ENCODE measurements around the gene GPR132. TPM values are rescaled to one million over a fixed set of nuclear protein-coding genes. Genes with fewer than 3 reads are reported as not detected.

Gene GPR132
- total and polyA plus RNA-seq, 2 experiments from 2014 or later, result 0.14 TPM; not detected in 1

- Mint-ChIP-seq H3K9me3 (no peaks in the 10 kb centered on the region), H3K4me3 (no peak overlapping the region), H3K27me3 (ENCODE audit: insufficient read depth, low read depth, poor library complexity) (peaks cover 18% of the 10 kb centered on the region), H3K4me1 (peaks cover 28% of the 10 kb centered on the region), H3K27ac (no peak overlapping the region), H3K36me3 (ENCODE audit: low read depth) (peaks cover 11% of the 10 kb centered on the region)
- H3K79me2 ChIP-seq (replicated peaks; ENCODE audit: insufficient read depth), result peaks cover 32% of the 10 kb centered on the region
- DNase-seq (ENCODE audit: low spot score) (no peak), ATAC-seq (no peak)
- H4K20me1 ChIP-seq (replicated peaks; ENCODE audit: insufficient read depth), result peaks cover 16% of the 10 kb centered on the region
- peaks cover 14% of the 10 kb centered on the region for H3K4me1 ChIP-seq (ENCODE audit: insufficient read depth)
- no peak overlapping the region for H2AFZ ChIP-seq
- no peak overlapping the region for H3K4me2 ChIP-seq
- TF ChIP-seq ZNF114 (CRISPR knock-in tag; IDR thresholded peaks at IDR 0.05) (no peak), STAT1 (IDR thresholded peaks at IDR 0.05; ENCODE audit: unreplicated experiment) (no peak), CREB1 (CRISPR knock-in tag; IDR thresholded peaks at IDR 0.05; ENCODE audit: low read depth) (no peak), EZH2phosphoT487 (IDR thresholded peaks at IDR 0.05; ENCODE audit: unreplicated experiment) (no peak), EZH2 (IDR thresholded peaks at IDR 0.05; ENCODE audit: low read depth, unreplicated experiment) (no peak), REST (IDR thresholded peaks at IDR 0.05; ENCODE audit: unreplicated experiment) (no peak), ZNF331 (CRISPR knock-in tag; IDR thresholded peaks at IDR 0.05; ENCODE audit: low read depth) (no peak)
- H3K36me3 ChIP-seq (ENCODE audit: insufficient read depth), result no peaks in the 10 kb centered on the region
- no peaks in the 10 kb centered on the region for H3K27me3 ChIP-seq (ENCODE audit: insufficient read depth)
- no peaks in the 10 kb centered on the region for H3K9me2 ChIP-seq (ENCODE audit: insufficient read depth)
- H3K4me3 ChIP-seq, result no peak overlapping the region
- peaks cover 5% of the 10 kb centered on the region; the same call in 1 of the 2 replicates for H3F3A ChIP-seq (replicated peaks; ENCODE audit: low read depth)
- H3K27ac ChIP-seq (ENCODE audit: low read depth), result no peak overlapping the region
These were observed 41.3 kb downstream of the GPR132 start for GRCh38 chr14:105023791-105024480.

GRCh38 chr14:105023144-105023543 is 42.1 kb downstream of the GPR132 start:
- Mint-ChIP-seq H3K36me3 (ENCODE audit: low read depth) (peaks cover 13% of the 10 kb centered on the region), H3K27me3 (ENCODE audit: insufficient read depth, low read depth, poor library complexity) (peaks cover 18% of the 10 kb centered on the region), H3K4me1 (peaks cover 35% of the 10 kb centered on the region), H3K27ac (no peak overlapping the region), H3K4me3 (peak overlapping the region; percentile 96; the same call in 1 of the 3 replicates), H3K9me3 (no peaks in the 10 kb centered on the region)
- peaks cover 19% of the 10 kb centered on the region for H3K4me1 ChIP-seq (ENCODE audit: insufficient read depth)
- H3K27me3 ChIP-seq (ENCODE audit: insufficient read depth), result no peaks in the 10 kb centered on the region
- peaks cover 40% of the 10 kb centered on the region for H3K79me2 ChIP-seq (replicated peaks; ENCODE audit: insufficient read depth)
- ATAC-seq (no peak), DNase-seq (ENCODE audit: low spot score) (no peak)
- H3K4me2 ChIP-seq, result no peak overlapping the region
- no peak overlapping the region for H2AFZ ChIP-seq
- peaks cover 5% of the 10 kb centered on the region; the same call in 1 of the 2 replicates for H3F3A ChIP-seq (replicated peaks; ENCODE audit: low read depth)
- H4K20me1 ChIP-seq (replicated peaks; ENCODE audit: insufficient read depth), result peaks cover 24% of the 10 kb centered on the region
- H3K9me2 ChIP-seq (ENCODE audit: insufficient read depth), result no peaks in the 10 kb centered on the region
- TF ChIP-seq POLR2AphosphoS5 (IDR thresholded peaks at IDR 0.05; ENCODE audit: low read depth) (no peak), STAT1 (IDR thresholded peaks at IDR 0.05; ENCODE audit: unreplicated experiment) (no peak), ZNF462 (CRISPR knock-in tag; IDR thresholded peaks at IDR 0.05) (no peak), ZNF331 (CRISPR knock-in tag; IDR thresholded peaks at IDR 0.05; ENCODE audit: low read depth) (no peak)
- no peaks in the 10 kb centered on the region for H3K36me3 ChIP-seq (ENCODE audit: insufficient read depth)
- no peak overlapping the region for H3K4me3 ChIP-seq
- H3K27ac ChIP-seq (ENCODE audit: low read depth), result no peak overlapping the region
